M059J (cell line): ENCODE measurements around the gene DGCR2. TPM values are rescaled to one million over a fixed set of nuclear protein-coding genes. Genes with fewer than 3 reads are reported as not detected.
A peak's percentile ranks its signal among the peaks of the same experiment; 100 is the strongest.
"Not testable (repeated sequence)": the region's sequence is repeated elsewhere in the genome, so short reads cannot be mapped to it uniquely, and the experiment has no call there.

ENCODE experiments used
- DNase-seq: peaks from one replicate; pipeline ENCODE4 v3.0.0-alpha.2; 2012; ENCODE audit warnings: low read depth
- total RNA-seq: library from RNA; depleted of rRNA; stranded (reverse); fragments of >200 nt; shearing (Covaris generic); gene quantifications from 2 replicates; pipeline ENCODE4 v1.2.3, GENCODE V29; 2014

Gene DGCR2
- total RNA-seq, 1 experiment from 2014 or later: 33.7 TPM

GRCh38 chr22:19109198-19110063, 12.8 kb downstream of the DGCR2 start:
- DNase-seq: peak; percentile 50

GRCh38 chr22:19108807-19109197, 13.4 kb downstream of the DGCR2 start:
- DNase-seq: peak; percentile 19

DNA sequence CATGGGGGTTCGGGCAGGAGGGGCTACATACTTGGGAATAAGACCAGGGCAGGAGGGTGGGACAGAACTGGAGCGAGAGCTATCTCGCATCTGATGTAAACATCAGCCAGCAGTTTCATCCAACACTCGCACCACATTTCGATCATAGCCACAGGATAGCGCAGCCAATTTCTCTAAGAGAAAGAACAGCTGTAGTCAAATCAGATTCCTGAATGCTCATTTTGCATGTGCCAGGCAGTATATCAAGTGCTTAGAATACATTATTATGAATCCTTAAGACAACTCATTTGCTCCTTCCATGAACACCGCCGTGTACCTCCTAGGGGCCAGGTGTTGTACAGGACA, 14.5 kb downstream of the DGCR2 start:
- no peak for DNase-seq

- no peak for DNase-seq
Measured at GRCh38 chr22:19106886-19107729, 15.1 kb downstream of the DGCR2 start.

- DNase-seq: no peak
Measured at GRCh38 chr22:19105867-19106802, 16.1 kb downstream of the DGCR2 start.

DNA sequence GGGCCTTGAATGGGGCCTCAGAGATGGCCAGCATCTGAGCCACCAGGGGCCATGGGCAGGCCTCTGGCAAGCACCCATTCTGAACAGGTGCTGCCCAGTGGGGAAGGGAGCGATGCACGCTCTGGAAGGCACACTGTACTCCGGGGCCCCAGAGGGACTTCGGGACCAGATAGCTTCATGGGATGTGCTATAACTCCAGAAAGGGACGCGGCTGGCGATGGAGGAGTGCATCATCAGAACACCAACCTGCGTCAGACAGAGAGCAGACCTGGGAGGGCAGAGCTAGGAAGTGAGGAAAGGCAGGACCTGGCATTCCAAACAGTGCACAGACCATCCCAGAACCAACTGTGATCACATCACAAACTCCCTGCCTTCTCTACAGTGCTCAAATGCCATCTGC, 16.8 kb downstream of the DGCR2 start:
- DNase-seq: no peak

GRCh38 chr22:19103880-19104821, 18.1 kb downstream of the DGCR2 start:
- DNase-seq: no peak

DNA sequence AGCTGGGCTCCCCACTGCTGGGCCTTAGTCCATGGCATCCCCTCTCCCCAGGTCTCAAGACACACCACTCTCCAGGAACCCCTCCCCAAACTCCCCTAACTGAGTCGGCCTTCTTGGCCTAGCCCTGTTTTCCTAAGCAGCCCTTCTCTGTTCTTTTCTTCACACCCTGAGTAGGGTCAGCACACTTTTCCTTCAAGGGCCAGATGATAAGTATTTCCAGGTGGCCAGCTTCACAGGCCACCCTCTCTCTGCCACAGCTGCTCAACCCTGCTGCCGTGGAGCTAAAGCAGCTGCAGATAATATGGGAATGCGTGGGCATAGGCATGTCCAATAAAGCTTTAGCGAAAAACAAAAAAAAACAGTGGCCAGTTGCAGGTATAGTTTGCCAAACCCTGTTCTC, 24.1 kb downstream of the DGCR2 start:
- DNase-seq: no peak

DNA sequence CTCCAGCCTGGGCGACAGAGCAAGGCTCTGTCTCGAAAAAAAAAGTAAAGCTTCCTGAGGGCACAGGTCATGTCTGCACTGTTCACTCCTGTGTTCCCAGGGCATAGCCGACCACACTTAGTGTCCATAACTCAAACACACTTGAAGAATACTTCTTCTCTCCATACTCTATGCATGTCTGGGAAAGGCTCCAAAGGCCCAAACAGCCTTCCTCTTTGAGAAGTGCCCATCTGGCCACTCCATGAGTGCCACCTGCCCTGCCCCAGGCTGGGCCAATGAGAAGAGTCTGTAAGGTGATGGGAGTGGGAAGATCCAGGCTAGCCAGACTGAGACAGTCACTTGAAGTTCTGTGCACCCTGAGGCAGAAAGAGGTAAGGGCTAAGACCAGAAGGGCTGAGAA, 24.7 kb downstream of the DGCR2 start:
- DNase-seq: no peak

DNA sequence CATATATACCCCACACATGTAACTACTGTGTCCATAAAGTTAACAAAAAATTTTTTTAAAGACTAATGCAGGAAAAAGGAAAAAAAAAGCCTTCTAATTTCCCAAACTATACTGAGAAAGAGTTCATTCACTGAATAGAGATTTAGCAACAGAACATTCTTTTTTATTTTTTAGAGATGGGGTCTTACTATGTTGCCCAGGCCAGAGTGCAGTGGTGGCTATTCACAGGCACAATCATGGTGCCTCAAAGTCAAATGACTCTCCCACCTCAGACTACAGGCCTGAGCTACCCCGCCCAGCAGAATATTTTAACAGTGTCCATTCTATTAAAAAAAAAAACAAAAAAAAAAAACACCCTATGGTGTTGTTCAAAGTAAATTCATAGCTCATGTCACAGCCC, 25.7 kb downstream of the DGCR2 start:
- DNase-seq: no peak

GRCh38 chr22:19094393-19094997, 27.7 kb downstream of the DGCR2 start:
- DNase-seq: no peak

DNA sequence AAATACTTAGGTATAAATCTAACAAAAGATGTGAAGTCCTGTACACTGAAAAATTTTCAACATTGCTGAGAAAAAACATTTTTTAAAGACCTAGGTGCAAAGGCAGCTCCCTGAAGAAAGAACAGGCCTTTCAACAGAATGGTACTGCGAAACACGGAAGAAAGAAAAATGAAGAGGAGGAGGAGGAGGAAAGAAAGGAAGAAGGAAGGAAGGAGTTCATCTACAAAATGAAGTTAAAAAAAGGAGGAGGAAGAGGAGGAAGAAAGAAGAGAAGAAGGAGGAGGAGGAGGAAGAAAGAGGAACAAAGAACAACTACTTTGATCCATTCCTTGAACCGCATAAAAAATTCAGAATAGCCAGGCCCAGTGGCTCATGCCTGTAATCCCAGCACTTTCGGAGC, 29.5 kb downstream of the DGCR2 start:
- DNase-seq: no peak

DNA sequence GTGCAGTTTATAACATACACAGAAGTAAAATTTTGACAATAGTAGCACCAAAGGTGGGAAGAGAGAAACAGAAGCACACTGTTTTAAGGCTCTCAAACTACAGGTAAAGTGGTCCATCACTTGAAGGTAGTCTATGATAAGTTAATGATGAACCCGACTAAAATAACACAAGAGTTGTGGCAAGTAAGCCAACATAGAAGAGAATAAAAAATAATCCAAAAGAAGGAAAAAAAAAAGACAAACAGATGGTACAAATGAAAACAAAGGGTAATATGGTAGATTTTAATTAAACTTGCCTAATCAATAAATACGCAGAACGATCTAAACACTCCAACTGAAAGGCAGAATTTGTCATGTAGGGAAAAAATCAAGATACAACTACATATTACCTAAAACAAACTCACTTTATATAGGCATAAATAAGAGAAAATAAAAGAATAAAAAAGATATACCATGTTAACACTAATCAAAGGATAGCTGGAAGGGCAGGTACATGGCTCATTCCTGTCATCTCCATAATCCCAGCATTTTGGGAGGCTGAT, 31.6 kb downstream of the DGCR2 start:
- no peak for DNase-seq

- DNase-seq: no peak
Measured at GRCh38 chr22:19090183-19090582, 32.0 kb downstream of the DGCR2 start.

DNA sequence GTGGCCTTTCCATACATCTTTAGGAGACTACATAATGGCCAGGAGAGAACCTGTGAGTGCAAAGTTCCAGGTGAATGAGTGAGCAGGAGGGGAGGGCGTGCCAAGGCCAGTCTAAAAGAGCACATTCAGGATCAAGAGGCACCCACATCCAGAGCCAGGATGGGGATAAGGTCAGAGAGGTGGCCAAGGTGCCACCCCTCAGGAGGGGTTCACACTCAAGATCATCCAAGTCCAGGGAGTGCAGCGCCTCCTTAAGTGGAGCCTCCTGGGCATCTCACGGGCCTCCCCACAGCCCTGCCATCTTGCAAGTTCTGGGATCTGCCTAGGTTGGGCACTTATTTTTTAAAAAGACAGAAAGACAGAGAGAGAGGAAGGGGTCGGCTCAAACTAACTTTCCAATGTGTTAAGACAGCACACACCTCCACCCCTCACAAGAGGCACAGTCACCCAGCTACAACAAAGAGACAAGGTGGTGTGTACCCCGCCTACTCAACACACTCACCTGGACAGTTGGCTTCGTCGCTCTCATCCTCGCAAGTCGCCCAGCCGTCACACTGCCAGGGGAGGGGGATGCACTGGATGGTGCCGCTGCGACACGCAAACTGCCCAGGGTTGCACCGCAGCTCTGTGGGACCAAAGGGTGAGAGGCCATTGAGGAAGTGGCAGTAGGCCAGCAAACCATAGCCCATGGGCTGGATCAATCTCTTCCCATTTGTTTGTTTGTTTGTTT, 33.2 kb downstream of the DGCR2 start:
- DNase-seq: no peak

DNA sequence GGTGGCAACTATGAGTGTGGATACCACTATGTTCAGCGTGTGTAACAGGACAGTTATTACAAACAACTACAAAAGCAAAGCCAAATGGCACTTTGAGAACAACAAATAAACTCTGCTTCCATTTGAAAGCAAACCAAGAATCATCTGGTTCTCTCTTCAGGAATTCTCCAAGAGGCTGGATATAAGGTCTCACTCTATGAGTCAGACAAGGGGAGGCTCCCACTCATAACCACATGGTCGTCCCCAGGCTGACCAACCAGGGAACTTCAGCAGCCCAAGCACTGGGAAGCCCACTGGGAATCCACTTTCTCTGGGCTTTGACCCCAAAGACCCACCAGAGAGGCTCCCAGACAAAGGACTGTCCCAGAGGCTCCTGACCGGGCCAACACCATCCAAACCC, 35.3 kb downstream of the DGCR2 start:
- peak; percentile 44 for DNase-seq

GRCh38 chr22:19086417-19086816, 35.8 kb downstream of the DGCR2 start:
- DNase-seq: no peak

DNA sequence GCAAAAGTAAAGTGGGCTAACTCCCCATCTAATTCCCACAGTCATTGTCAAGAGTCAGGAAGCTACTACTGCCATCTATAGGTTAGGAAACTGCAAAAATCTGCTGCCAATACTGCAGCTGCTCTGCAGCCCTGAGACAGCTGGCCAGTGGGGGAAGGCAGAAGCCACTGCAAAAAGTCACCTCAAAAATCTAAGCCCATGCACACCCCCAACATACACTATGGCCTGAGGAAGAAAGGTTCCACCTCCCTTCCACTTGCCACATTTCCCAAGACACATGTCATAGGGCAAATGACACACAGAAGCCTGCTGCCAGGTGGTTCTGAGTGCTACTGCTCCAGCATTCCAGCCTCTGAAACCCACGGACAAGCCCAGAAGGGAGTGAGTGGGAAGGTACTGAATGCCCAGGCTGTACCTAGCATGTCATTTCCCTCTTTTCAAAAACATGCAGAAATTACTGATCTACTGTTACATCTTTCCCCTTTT, 36.9 kb downstream of the DGCR2 start:
- no peak for DNase-seq

GRCh38 chr22:19084586-19084985, 37.6 kb downstream of the DGCR2 start:
- not testable (repeated sequence) for DNase-seq
